AG09309 (cell line): ENCODE measurements around the gene LARGE1.

Experiments
- DNase-seq: peaks from one replicate; pipeline ENCODE4 v3.0.0-alpha.2; 2010; ENCODE audit warnings: low read depth
- H3K4me3 ChIP-seq: 2 replicates; pipeline ENCODE4 v1.5.1; 2011; ENCODE audit warnings: mild to moderate bottlenecking, low read depth, low read length, moderate library complexity; ENCODE audit not compliant: control insufficient read depth
- CTCF ChIP-seq: IDR thresholded peaks from 2 replicates; pipeline ENCODE4 v1.5.1; 2011; ENCODE audit warnings: mild to moderate bottlenecking, low read depth, low read length, inconsistent platforms; ENCODE audit not compliant: insufficient read depth, control insufficient read depth; ENCODE audit errors: missing control alignments

LARGE1 gene

GRCh38 chr22:33828302-33828701 lies 92.0 kb downstream of the LARGE1 start:
- no peak for DNase-seq
- no peak for TF ChIP-seq CTCF
- no peak overlapping the region for H3K4me3 ChIP-seq

GRCh38 chr22:33825761-33826160 lies 94.5 kb downstream of the LARGE1 start:
- H3K4me3 ChIP-seq, result no peak overlapping the region
- no peak for TF ChIP-seq CTCF
- DNase-seq, result no peak

- TF ChIP-seq CTCF, result no peak
- no peak overlapping the region for H3K4me3 ChIP-seq
- no peak for DNase-seq
Observed at GRCh38 chr22:33823552-33823951, 96.7 kb downstream of the LARGE1 start.

- no peak for DNase-seq
- no peak for TF ChIP-seq CTCF
- H3K4me3 ChIP-seq, result no peak overlapping the region
Observed at GRCh38 chr22:33821290-33821689, 99.0 kb downstream of the LARGE1 start.

- no peak for DNase-seq
- H3K4me3 ChIP-seq, result no peak overlapping the region
- no peak for TF ChIP-seq CTCF
Observed at GRCh38 chr22:33819743-33820142, 100.5 kb downstream of the LARGE1 start.

GRCh38 chr22:33817512-33818127 lies 102.7 kb downstream of the LARGE1 start:
- DNase-seq, result no peak
- no peak for TF ChIP-seq CTCF
- no peak overlapping the region for H3K4me3 ChIP-seq

GRCh38 chr22:33812360-33812977 lies 107.8 kb downstream of the LARGE1 start:
- DNase-seq, result no peak
- TF ChIP-seq CTCF, result no peak
- no peak overlapping the region for H3K4me3 ChIP-seq
